Body of pancreas (tissue), 4 donors: ENCODE measurements around the gene SDE2. TPM values are rescaled to one million over a fixed set of nuclear protein-coding genes. Genes with fewer than 3 reads are reported as not detected.

Source experiments
- ATAC-seq: fragments of 150-250 bp; one replicate; pipeline ENCODE4 v1.9.1; 2016
- DNase-seq, 4 donors: peaks; one replicate each; pipeline ENCODE4 v3.0.0-alpha.2; 2019
- H3K27ac ChIP-seq, 4 donors: fragments of 200-600 bp; sonication (generic); 1 replicate in 3 of 4; 2 replicates in 1 of 4; pipeline versions ENCODE4 v1.5.1 to v1.6.1; 2016 to 2019; ENCODE audit warnings: mild to moderate bottlenecking in 1 of 4, mixed read lengths in 1 of 4, moderate library complexity in 1 of 4
- H3K27me3 ChIP-seq, 2 donors: fragments of 200-600 bp; sonication (generic); one replicate each; pipeline ENCODE4 v1.6.0; 2016; ENCODE audit warnings: mild to moderate bottlenecking in 1 of 2
- H3K36me3 ChIP-seq, 2 donors: fragments of 200-600 bp; sonication (generic); replicated peaks in 1 of 2; 2 replicates each; pipeline ENCODE4 v1.5.1; 2016; ENCODE audit warnings: low read depth in 2 of 2; ENCODE audit not compliant: insufficient read depth in 1 of 2
- H3K4me1 ChIP-seq: fragments of 200-600 bp; sonication (generic); one replicate; pipeline ENCODE4 v1.6.0; 2016
- H3K4me3 ChIP-seq, 2 donors: fragments of 200-600 bp; sonication (generic); 1 replicate in 1 of 2; 2 replicates in 1 of 2; pipeline ENCODE4 v1.5.1; 2016 to 2019
- H3K9me3 ChIP-seq, 3 donors: fragments of 200-600 bp; sonication (generic); 1 replicate in 2 of 3; 2 replicates in 1 of 3; pipeline ENCODE4 v1.5.1; 2016
- POLR2A ChIP-seq, 3 donors: fragments of 450-650 bp; IDR thresholded peaks; one replicate each; pipeline ENCODE4 v1.6.1; 2016; ENCODE audit warnings: antibody characterized with exemption in 3 of 3, mild to moderate bottlenecking in 2 of 3
- WGBS, 2 donors: methylation state at CpG; one replicate each; pipeline ENCODE4 v1.1.5; 2017; 5-methylcytosine and 5-hydroxymethylcytosine counted together
- intact Hi-C: fragments of 100-400 bp; cut with DNase I; formaldehyde crosslinking; loops from one replicate; pipeline ENCODE4 v1.15.1; 2023
- total RNA-seq, 2 donors: library from RNA; depleted of rRNA; stranded (reverse); fragments of >200 nt; gene quantifications; one replicate each; pipeline ENCODE4 v1.1.0, GENCODE V29; 2016
- TF ChIP-seq, protein P1 (sequence below), 7 experiments: fragments of 450-650 bp in 4 of 7; fragments of 200-600 bp in 3 of 7; sonication (generic) in 3 of 7; IDR thresholded peaks; one replicate each; pipeline ENCODE4 v1.5.1; 2016 to 2019; ENCODE audit warnings: antibody characterized with exemption in 7 of 7

SDE2 gene
- total RNA-seq, 2 donors from 2014 or later, result 11.9 to 13.7 TPM

DNA sequence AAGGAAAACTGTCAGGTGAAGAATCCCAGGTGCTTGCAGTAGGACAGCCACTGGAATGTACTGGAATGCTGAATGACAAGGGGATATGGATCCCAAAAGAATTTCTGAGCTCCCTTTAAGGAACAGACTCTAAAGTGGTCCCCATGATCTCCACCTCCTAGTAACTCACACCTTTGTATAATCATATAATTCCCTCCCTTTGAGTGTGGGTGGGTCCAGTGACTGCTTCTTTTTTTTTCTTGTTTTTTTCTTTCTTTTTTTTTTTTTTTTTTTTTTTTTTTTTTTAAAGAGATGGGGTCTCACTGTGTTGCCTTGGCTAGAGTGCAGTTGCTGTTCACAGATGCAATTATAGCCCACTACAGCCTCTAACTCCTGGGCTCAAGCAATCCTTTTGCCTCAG lies 34.8 kb upstream of the SDE2 start:
- H3K9me3 ChIP-seq, result no peaks in the 10 kb centered on the region
- H3K36me3 ChIP-seq, result no peaks in the 10 kb centered on the region
- H3K27me3 ChIP-seq, result no peaks in the 10 kb centered on the region
- no peak for TF ChIP-seq POLR2A (IDR thresholded peaks at IDR 0.05)
- DNase-seq (no peak), ATAC-seq (no peak)
- no peak overlapping the region for H3K4me3 ChIP-seq
- H3K27ac ChIP-seq, result peak overlapping the region in 1 of 4 donors; percentile 76
- H3K4me1 ChIP-seq, result peaks cover 6% of the 10 kb centered on the region
- intact Hi-C loops, result no loop called here

- peaks cover 10% of the 10 kb centered on the region for H3K4me1 ChIP-seq
- H3K4me3 ChIP-seq, result no peak overlapping the region
- no peaks in the 10 kb centered on the region for H3K9me3 ChIP-seq
- ATAC-seq (no peak), DNase-seq (peak in 1 of 4 donors; percentile 28)
- intact Hi-C loops, result no loop called here
- WGBS, 2 donors, result 82 to 90% methylated on average over 4 of the region's 4 CpGs
- no peaks in the 10 kb centered on the region for H3K27me3 ChIP-seq
- peak overlapping the region in 1 of 4 donors; percentile 76 for H3K27ac ChIP-seq
- no peaks in the 10 kb centered on the region for H3K36me3 ChIP-seq
- peak in 1 of 3 donors; percentile 32 for TF ChIP-seq POLR2A (IDR thresholded peaks at IDR 0.05)
- TF ChIP-seq, protein P1, sequence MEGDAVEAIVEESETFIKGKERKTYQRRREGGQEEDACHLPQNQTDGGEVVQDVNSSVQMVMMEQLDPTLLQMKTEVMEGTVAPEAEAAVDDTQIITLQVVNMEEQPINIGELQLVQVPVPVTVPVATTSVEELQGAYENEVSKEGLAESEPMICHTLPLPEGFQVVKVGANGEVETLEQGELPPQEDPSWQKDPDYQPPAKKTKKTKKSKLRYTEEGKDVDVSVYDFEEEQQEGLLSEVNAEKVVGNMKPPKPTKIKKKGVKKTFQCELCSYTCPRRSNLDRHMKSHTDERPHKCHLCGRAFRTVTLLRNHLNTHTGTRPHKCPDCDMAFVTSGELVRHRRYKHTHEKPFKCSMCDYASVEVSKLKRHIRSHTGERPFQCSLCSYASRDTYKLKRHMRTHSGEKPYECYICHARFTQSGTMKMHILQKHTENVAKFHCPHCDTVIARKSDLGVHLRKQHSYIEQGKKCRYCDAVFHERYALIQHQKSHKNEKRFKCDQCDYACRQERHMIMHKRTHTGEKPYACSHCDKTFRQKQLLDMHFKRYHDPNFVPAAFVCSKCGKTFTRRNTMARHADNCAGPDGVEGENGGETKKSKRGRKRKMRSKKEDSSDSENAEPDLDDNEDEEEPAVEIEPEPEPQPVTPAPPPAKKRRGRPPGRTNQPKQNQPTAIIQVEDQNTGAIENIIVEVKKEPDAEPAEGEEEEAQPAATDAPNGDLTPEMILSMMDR (IDR thresholded peaks at IDR 0.05), result no peak
Measured at GRCh38 chr1:226033582-226033981, 34.4 kb upstream of the SDE2 start.

DNA sequence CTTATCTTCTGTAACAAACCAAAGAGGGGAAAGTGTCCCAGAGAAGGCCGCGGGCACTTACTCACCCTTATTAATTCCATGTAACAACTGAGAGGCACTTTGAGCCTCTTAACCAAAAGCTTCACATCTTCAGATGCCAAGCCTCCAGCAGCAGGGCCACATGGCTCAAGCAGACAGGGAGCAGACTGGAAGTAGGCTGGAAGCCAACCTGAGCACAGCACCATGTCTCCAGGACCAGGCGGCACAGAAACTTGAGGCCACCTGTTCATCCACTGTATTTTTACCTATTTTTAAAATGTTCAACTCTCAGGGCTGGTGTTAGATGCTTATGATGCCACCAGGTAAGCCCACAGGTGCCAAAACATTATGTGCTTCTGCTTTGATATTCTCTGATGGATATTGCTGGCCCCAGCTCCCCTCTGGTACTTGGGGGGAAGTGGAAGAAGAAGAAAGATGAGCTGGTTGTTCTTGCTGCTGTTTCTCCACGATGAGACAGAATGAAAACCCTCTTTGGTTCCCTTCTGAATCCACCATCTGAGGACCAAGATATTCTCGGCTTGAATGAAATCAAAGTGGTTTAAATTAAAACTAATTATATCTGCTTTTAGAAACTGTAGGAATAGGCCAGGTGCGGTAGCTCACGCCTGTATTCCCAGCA lies 30.6 kb upstream of the SDE2 start:
- peak in 3 of 4 donors; percentile 25 to 32 (median 31) for DNase-seq
- Histone ChIP-seq H3K4me3 (no peak overlapping the region), H3K9me3 (no peaks in the 10 kb centered on the region), H3K27me3 (no peaks in the 10 kb centered on the region), H3K4me1 (peaks cover 10% of the 10 kb centered on the region), H3K36me3 (no peaks in the 10 kb centered on the region), H3K27ac (peak overlapping the region in 1 of 4 donors; percentile 65)
- ATAC-seq, result no peak
- intact Hi-C loops, result no loop called here
- TF ChIP-seq, protein P1 (IDR thresholded peaks at IDR 0.05), result no peak
- TF ChIP-seq POLR2A (IDR thresholded peaks at IDR 0.05), result no peak
- 81 to 88% methylated on average over 7 of the region's 7 CpGs for WGBS, 2 donors

DNA sequence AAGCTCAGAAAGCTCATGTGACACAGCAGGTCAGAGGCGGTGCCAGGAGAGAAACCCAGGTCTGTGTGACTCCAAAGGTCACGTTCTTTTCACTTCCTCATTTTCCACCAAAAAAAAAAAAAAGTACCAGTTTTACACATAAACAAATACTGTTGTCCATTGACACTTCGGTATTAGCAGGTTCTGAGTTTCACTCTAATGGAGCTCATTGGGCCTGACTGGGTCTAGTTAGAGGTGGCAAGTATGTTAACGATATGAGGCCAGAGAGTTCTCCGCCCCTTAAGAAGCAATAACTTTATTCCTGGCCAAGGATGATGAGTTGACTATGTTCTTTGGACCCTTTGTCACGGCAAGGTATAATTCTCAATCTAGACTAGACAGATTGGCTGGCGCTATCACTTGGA lies 30.0 kb upstream of the SDE2 start:
- ATAC-seq (peak; percentile 81), DNase-seq (peak; percentile 47 to 84 (median 72))
- intact Hi-C loops, result no loop called here
- Histone ChIP-seq H3K9me3 (no peaks in the 10 kb centered on the region), H3K36me3 (no peaks in the 10 kb centered on the region), H3K4me3 (no peak overlapping the region), H3K27me3 (no peaks in the 10 kb centered on the region), H3K4me1 (peaks cover 10% of the 10 kb centered on the region), H3K27ac (peak overlapping the region in 1 of 4 donors; percentile 65)
- no peak for TF ChIP-seq POLR2A (IDR thresholded peaks at IDR 0.05)
- TF ChIP-seq, protein P1 (IDR thresholded peaks at IDR 0.05), result no peak
- 40 to 50% methylated on average over 7 of the region's 7 CpGs for WGBS, 2 donors

- ATAC-seq, result no peak
Measured at GRCh38 chr1:226027538-226028217, 28.5 kb upstream of the SDE2 start.

More at GRCh38 chr1:226027538-226028217, 28.5 kb upstream of the SDE2 start:
- no peak for DNase-seq
- Histone ChIP-seq H3K27ac (no peak overlapping the region), H3K4me3 (no peak overlapping the region), H3K4me1 (peaks cover 10% of the 10 kb centered on the region), H3K36me3 (no peaks in the 10 kb centered on the region), H3K9me3 (no peaks in the 10 kb centered on the region), H3K27me3 (no peaks in the 10 kb centered on the region)
- 90 to 97% methylated on average over 5 of the region's 5 CpGs for WGBS, 2 donors
- TF ChIP-seq, protein P1 (IDR thresholded peaks at IDR 0.05), result no peak
- TF ChIP-seq POLR2A (IDR thresholded peaks at IDR 0.05), result no peak
- intact Hi-C loops, result no loop called here
